WERI-Rb-1 (cell line): ENCODE results near the gene MT3.

Experiments used
- DNase-seq: peaks from one replicate; pipeline ENCODE4 v3.0.0-alpha.2; 2020
- H3K27ac ChIP-seq: fragments of 250-450 bp; sonication (Bioruptor Pico); 2 replicates; pipeline ENCODE4 v1.5.1; 2020; ENCODE audit warnings: mild to moderate bottlenecking, moderate library complexity
- H3K27me3 ChIP-seq: fragments of 250-450 bp; sonication (Bioruptor Pico); 2 replicates; pipeline ENCODE4 v1.5.1; 2021; ENCODE audit warnings: mild to moderate bottlenecking, low read depth, moderate library complexity; ENCODE audit not compliant: insufficient read depth, severe bottlenecking
- H3K36me3 ChIP-seq: fragments of 250-450 bp; sonication (Bioruptor Pico); 2 replicates; pipeline ENCODE4 v1.5.1; 2020; ENCODE audit warnings: mild to moderate bottlenecking, moderate library complexity
- H3K4me3 ChIP-seq: 2 replicates; pipeline ENCODE4 v1.5.1; 2011; ENCODE audit warnings: low read depth, mild to moderate bottlenecking, control low read depth, low read length
- H3K9me3 ChIP-seq: fragments of 250-450 bp; sonication (Bioruptor Pico); 2 replicates; pipeline ENCODE4 v1.5.1; 2021; ENCODE audit warnings: mild to moderate bottlenecking, moderate library complexity; ENCODE audit not compliant: severe bottlenecking
- TF ChIP-seq, protein P1 (sequence below): IDR thresholded peaks from 2 replicates; pipeline ENCODE4 v1.5.1; 2011; ENCODE audit warnings: low read depth, mild to moderate bottlenecking, control low read depth, inconsistent platforms, low read length

MT3 gene

DNA sequence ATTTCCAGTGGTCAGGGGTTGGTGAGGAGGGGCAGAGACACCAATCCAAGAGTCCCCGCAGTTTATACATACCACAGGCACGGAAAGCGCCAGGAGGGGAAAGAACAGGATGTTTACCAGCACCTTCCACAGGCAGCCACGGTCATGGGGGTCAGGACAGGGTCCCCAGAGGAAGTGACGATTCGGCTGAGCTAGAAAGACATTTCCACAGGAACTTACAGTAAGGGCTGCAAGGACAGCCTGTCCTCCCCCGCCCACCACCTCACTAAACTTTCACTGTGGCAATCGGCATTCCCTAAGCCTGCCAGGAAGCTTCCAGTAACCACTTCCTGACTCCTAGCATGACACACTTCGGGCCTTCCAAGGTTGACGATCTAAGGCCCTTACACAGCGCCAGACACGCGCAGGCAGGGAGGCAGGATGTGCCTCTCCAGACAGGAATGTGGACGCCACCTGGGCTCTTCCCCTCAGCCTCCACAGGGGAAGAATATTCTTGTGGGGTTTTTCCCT lies 17.8 kb downstream of the MT3 start:
- DNase-seq = no peak
- Histone ChIP-seq H3K27me3 (no peaks in the 10 kb centered on the region), H3K27ac (no peak overlapping the region)

DNA sequence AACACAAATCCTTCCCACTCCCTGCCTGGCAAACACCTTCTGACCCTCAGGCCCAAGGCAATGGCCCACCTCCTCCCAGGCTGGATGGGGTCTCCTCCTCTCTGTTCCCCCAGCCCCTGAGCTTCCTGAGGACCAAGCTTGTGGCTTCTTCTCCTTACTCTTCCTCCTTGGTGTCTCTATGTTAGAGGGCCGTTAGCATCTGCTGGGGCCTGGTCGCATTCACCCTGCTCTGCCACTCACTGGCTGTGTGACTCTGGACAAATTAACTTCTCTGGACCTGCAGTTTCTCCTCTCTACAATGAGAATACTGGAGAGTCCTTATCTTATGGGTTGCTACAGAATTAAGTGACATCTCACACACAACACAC lies 18.3 kb downstream of the MT3 start:
- H3K27ac ChIP-seq = no peak overlapping the region
- no peak for DNase-seq
- H3K9me3 ChIP-seq = no peaks in the 10 kb centered on the region
- TF ChIP-seq, protein P1, sequence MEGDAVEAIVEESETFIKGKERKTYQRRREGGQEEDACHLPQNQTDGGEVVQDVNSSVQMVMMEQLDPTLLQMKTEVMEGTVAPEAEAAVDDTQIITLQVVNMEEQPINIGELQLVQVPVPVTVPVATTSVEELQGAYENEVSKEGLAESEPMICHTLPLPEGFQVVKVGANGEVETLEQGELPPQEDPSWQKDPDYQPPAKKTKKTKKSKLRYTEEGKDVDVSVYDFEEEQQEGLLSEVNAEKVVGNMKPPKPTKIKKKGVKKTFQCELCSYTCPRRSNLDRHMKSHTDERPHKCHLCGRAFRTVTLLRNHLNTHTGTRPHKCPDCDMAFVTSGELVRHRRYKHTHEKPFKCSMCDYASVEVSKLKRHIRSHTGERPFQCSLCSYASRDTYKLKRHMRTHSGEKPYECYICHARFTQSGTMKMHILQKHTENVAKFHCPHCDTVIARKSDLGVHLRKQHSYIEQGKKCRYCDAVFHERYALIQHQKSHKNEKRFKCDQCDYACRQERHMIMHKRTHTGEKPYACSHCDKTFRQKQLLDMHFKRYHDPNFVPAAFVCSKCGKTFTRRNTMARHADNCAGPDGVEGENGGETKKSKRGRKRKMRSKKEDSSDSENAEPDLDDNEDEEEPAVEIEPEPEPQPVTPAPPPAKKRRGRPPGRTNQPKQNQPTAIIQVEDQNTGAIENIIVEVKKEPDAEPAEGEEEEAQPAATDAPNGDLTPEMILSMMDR = no peak
- H3K36me3 ChIP-seq = no peaks in the 10 kb centered on the region
- H3K27me3 ChIP-seq = no peaks in the 10 kb centered on the region
- H3K4me3 ChIP-seq = no peak overlapping the region

More for the DNA sequence above, 17.8 kb downstream of the MT3 start:
- no peaks in the 10 kb centered on the region for H3K36me3 ChIP-seq
- H3K4me3 ChIP-seq = no peak overlapping the region
- no peaks in the 10 kb centered on the region for H3K9me3 ChIP-seq
- TF ChIP-seq, protein P1 = no peak

DNA sequence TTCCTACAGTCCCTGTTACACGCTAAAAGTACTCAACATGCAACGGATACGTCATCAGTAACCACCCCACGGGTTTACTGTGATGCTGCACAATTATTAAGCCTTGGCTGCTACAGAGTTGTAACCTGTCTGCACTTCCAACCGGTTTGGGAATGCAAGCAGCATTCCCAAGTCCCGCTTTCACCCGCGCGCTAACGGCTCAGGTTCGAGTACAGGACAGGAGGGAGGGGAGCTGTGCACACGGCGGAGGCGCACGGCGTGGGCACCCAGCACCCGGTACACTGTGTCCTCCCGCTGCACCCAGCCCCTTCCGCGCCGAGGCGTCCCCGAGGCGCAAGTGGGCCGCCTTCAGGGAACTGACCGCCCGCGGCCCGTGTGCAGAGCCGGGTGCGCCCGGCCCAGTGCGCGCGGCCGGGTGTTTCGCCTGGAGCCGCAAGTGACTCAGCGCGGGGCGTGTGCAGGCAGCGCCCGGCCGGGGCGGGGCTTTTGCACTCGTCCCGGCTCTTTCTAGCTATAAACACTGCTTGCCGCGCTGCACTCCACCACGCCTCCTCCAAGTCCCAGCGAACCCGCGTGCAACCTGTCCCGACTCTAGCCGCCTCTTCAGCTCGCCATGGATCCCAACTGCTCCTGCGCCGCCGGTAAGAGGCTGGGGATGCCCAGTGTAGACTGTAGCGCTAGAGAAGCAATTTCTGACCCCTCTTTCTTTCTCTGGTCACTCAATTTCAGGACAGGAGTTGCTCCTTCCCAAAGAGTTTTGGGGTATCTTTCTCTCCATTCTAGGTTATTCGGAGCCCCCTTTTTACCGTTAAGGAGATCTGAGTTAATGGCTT lies 18.9 kb downstream of the MT3 start, which contains the start of gene MT2A:
Gene MT2A (plus strand): TSS at position 542 of the 833 bp plus-strand sequence. CDS start 72 bp downstream, at position 614.
- no peaks in the 10 kb centered on the region for H3K27me3 ChIP-seq
- H3K27ac ChIP-seq = peak within 1 kb of the TSS; percentile 34

DNA sequence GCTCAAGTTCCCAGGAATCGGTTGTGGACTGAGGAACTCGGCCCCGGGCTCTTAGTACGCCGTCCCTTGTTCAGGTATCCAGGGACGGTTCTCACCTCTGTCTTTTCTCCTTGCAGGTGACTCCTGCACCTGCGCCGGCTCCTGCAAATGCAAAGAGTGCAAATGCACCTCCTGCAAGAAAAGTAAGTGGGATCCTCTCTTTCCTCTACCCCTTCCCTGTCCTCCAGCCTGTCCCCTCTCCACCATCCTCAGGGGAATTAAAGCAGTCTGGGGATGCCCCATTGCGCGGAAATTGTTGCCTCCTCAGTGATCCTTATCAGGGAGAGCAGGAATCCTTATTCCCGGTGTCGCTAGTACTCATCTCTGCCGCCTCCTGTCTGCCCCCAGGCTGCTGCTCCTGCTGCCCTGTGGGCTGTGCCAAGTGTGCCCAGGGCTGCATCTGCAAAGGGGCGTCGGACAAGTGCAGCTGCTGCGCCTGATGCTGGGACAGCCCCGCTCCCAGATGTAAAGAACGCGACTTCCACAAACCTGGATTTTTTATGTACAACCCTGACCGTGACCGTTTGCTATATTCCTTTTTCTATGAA lies 19.6 kb downstream of the MT3 start:
- no peaks in the 10 kb centered on the region for H3K36me3 ChIP-seq
- TF ChIP-seq, protein P1 = no peak
- H3K27me3 ChIP-seq = no peaks in the 10 kb centered on the region
- peak overlapping the region; percentile 34 for H3K27ac ChIP-seq
- DNase-seq = no peak
- peak overlapping the region; percentile 73 for H3K4me3 ChIP-seq
- H3K9me3 ChIP-seq = no peaks in the 10 kb centered on the region

More for the DNA sequence above, 18.9 kb downstream of the MT3 start, which contains the start of gene MT2A:
- DNase-seq = peak; percentile 93
- H3K4me3 ChIP-seq = peak within 1 kb of the TSS; percentile 73
- H3K36me3 ChIP-seq = no peaks in the 10 kb centered on the region
- TF ChIP-seq, protein P1 = no peak
- H3K9me3 ChIP-seq = no peaks in the 10 kb centered on the region

DNA sequence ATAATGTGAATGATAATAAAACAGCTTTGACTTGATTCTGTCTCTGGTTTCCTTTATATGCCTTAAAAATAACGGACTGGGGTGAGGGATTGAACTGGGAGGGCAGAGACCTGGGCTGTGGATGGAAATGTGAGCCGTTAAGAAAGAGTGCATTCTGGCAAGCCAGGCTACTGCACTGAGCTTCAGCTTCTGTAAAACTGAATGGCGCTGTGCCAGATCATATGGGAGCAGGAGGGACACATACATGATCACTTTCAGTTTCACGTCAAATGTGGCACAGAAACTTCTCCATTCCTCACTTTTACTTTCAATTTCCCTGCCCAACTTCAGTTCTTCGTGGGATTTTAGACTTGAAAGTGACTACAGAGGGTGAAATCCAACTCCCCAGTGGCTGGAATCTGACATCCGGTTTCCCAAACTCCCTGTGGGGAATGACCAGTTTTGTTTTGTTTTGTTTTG lies 20.2 kb downstream of the MT3 start:
- DNase-seq = no peak
- H3K27me3 ChIP-seq = no peaks in the 10 kb centered on the region
- TF ChIP-seq, protein P1 = no peak
- no peak overlapping the region for H3K27ac ChIP-seq
- peak overlapping the region; percentile 73 for H3K4me3 ChIP-seq
- no peaks in the 10 kb centered on the region for H3K36me3 ChIP-seq
- H3K9me3 ChIP-seq = no peaks in the 10 kb centered on the region
